Measurements from ENCODE around the gene PRRX1. TPM values are rescaled to one million over a fixed set of nuclear protein-coding genes. Genes with fewer than 3 reads are reported as not detected.

Gene PRRX1
- total and polyA plus RNA-seq, 2 of the 13 experiments (the other 11 are each of a cell fraction or from before 2014, with no cell fraction given), result not detected

GRCh38 chr1:170730438-170730837, 66.5 kb downstream of the PRRX1 start:
- no TSS peak for BruUV-seq (replicated peaks)
- Histone ChIP-seq H3K4me2 (ENCODE audit: low read depth, low read length) (no peak overlapping the region), H3K27me3 (ENCODE audit: control insufficient read depth in 1 of 2, insufficient read depth in 2 of 2, low read length in 2 of 2) (no peaks in the 10 kb centered on the region), H3K4me1 (ENCODE audit: insufficient read depth, low read length) (no peaks in the 10 kb centered on the region), H3K9me3 (ENCODE audit: low read length) (no peaks in the 10 kb centered on the region), H3K9ac (ENCODE audit: insufficient read depth, low read depth, low read length) (no peak overlapping the region), H3K36me3 (replicated peaks in 1 of 2; ENCODE audit: control insufficient read depth in 1 of 2, insufficient read depth in 2 of 2, low read length in 2 of 2) (no peaks in the 10 kb centered on the region), H4K20me1 (ENCODE audit: insufficient read depth, low read length) (no peaks in the 10 kb centered on the region), H3K4me3 (replicated peaks in 1 of 3; ENCODE audit: insufficient read depth in 1 of 3, low read depth in 2 of 3, low read length in 3 of 3) (no peak overlapping the region), H3K27ac (ENCODE audit: extremely low read length, insufficient read depth, low read length) (no peak overlapping the region), H3K79me2 (ENCODE audit: insufficient read depth, low read length) (no peaks in the 10 kb centered on the region), H2AFZ (ENCODE audit: low read length) (no peak overlapping the region)
- FAIRE-seq (no peak), DNase-seq (ENCODE audit: low spot score) (no peak), ATAC-seq (no peak)
- in situ Hi-C loops (cut with HindIII; ENCODE audit: extremely low pct_ligation_motif_present, low pct_unique_long_range_greater_than_20kb), result no loop called here
- ChIA-PET CTCF (ENCODE audit: low intra/inter-chr PET ratio, low total read pairs) (no interaction called here), POLR2A (no interaction called here)
- TF ChIP-seq SETDB1 (CRISPR knock-in tag; IDR thresholded peaks at IDR 0.05; ENCODE audit: borderline replicate concordance) (no peak), CSRNP1 (CRISPR knock-in tag; IDR thresholded peaks at IDR 0.05) (no peak), NONO (IDR thresholded peaks at IDR 0.05) (no peak), NONO (CRISPR knock-in tag; conservative IDR thresholded peaks at IDR 0.05) (no peak), GFI1 (CRISPR knock-in tag; IDR thresholded peaks at IDR 0.05; ENCODE audit: borderline replicate concordance) (no peak), ISX (CRISPR knock-in tag; conservative IDR thresholded peaks at IDR 0.05) (no peak)
- 19% methylated on average over 6 of the region's 6 CpGs for WGBS (ENCODE audit: low lambda C conversion rate)
- intact Hi-C loops (cut with micrococcal nuclease; ENCODE audit: unreplicated experiment), result no loop called here

- DNase-seq (ENCODE audit: low spot score) (no peak), FAIRE-seq (no peak), ATAC-seq (no peak)
- H4K20me1 ChIP-seq (ENCODE audit: insufficient read depth, low read length), result no peaks in the 10 kb centered on the region
- no TSS peak for BruUV-seq (replicated peaks)
- H3K79me2 ChIP-seq (ENCODE audit: insufficient read depth, low read length), result no peaks in the 10 kb centered on the region
- 5% methylated on average over 4 of the region's 4 CpGs for WGBS (ENCODE audit: low lambda C conversion rate)
- POLR2A ChIA-PET, result no interaction called here
- in situ Hi-C loops (cut with HindIII; ENCODE audit: extremely low pct_ligation_motif_present, low pct_unique_long_range_greater_than_20kb), result no loop called here
- H3K36me3 ChIP-seq (replicated peaks in 1 of 2; ENCODE audit: control insufficient read depth in 1 of 2, insufficient read depth in 2 of 2, low read length in 2 of 2), result no peaks in the 10 kb centered on the region
- CTCF ChIA-PET (ENCODE audit: low intra/inter-chr PET ratio, low total read pairs), result no interaction called here
- intact Hi-C loops (cut with micrococcal nuclease; ENCODE audit: unreplicated experiment), result no loop called here
- TF ChIP-seq RFX3 (CRISPR knock-in tag; IDR thresholded peaks at IDR 0.05) (no peak), ZNF264 (CRISPR knock-in tag; IDR thresholded peaks at IDR 0.05) (no peak), ZNF800 (CRISPR knock-in tag; IDR thresholded peaks at IDR 0.05) (no peak)
- H3K4me1 ChIP-seq (ENCODE audit: insufficient read depth, low read length), result no peaks in the 10 kb centered on the region
- no peak overlapping the region for H3K27ac ChIP-seq (ENCODE audit: extremely low read length, insufficient read depth, low read length)
- no peaks in the 10 kb centered on the region for H3K9me3 ChIP-seq (ENCODE audit: low read length)
- no peaks in the 10 kb centered on the region for H3K27me3 ChIP-seq (ENCODE audit: control insufficient read depth in 1 of 2, insufficient read depth in 2 of 2, low read length in 2 of 2)
- no peak overlapping the region for H3K4me2 ChIP-seq (ENCODE audit: low read depth, low read length)
- no peak overlapping the region for H3K4me3 ChIP-seq (replicated peaks in 1 of 3; ENCODE audit: insufficient read depth in 1 of 3, low read depth in 2 of 3, low read length in 3 of 3)
- no peak overlapping the region for H2AFZ ChIP-seq (ENCODE audit: low read length)
- no peak overlapping the region for H3K9ac ChIP-seq (ENCODE audit: insufficient read depth, low read depth, low read length)
These were observed 67.8 kb downstream of the PRRX1 start for GRCh38 chr1:170731566-170732251.

Data from HepG2 (cell line).